D341Med (cell line): ENCODE results near the gene PAQR8.
A peak's percentile ranks its signal among the peaks of the same experiment; 100 is the strongest.
"Not testable (repeated sequence)": the region's sequence is repeated elsewhere in the genome, so short reads cannot be mapped to it uniquely, and the experiment has no call there.

Experiments used
- DNase-seq: peaks from one replicate; pipeline ENCODE4 v3.0.0; 2012; ENCODE audit warnings: low spot score

The PAQR8 gene

GRCh38 chr6:52411911-52412310 is 50.0 kb downstream of the PAQR8 start:
- DNase-seq = no peak

GRCh38 chr6:52415333-52415732 is 53.4 kb downstream of the PAQR8 start:
- DNase-seq = no peak

GRCh38 chr6:52415917-52416628 is 54.1 kb downstream of the PAQR8 start:
- no peak for DNase-seq

- peak; percentile 66 for DNase-seq
Measured at GRCh38 chr6:52416629-52417151, 54.7 kb downstream of the PAQR8 start.

- DNase-seq = no peak
Measured at GRCh38 chr6:52417675-52418111, 55.7 kb downstream of the PAQR8 start.

- DNase-seq = no peak
Measured at GRCh38 chr6:52418606-52419005, 56.7 kb downstream of the PAQR8 start.

- DNase-seq = peak; percentile 98
Measured at GRCh38 chr6:52419809-52420667, 58.1 kb downstream of the PAQR8 start, which contains the start of gene EFHC1. TSS of gene EFHC1 (plus strand) at chr6:52420342. CDS start at chr6:52420411, 69 bp downstream.

GRCh38 chr6:52420668-52421358 is 58.9 kb downstream of the PAQR8 start:
- peak; percentile 57 for DNase-seq

GRCh38 chr6:52422156-52422555 is 60.2 kb downstream of the PAQR8 start:
- no peak for DNase-seq

- DNase-seq = no peak
Measured at GRCh38 chr6:52423448-52423847, 61.5 kb downstream of the PAQR8 start.

- DNase-seq = no peak
Measured at GRCh38 chr6:52423971-52424381, 62.0 kb downstream of the PAQR8 start.

GRCh38 chr6:52424513-52424912 is 62.6 kb downstream of the PAQR8 start:
- no peak for DNase-seq

- DNase-seq = no peak
Measured at GRCh38 chr6:52426667-52427066, 64.7 kb downstream of the PAQR8 start.

GRCh38 chr6:52433294-52433693 is 71.3 kb downstream of the PAQR8 start:
- not testable (repeated sequence) for DNase-seq

GRCh38 chr6:52435345-52435744 is 73.4 kb downstream of the PAQR8 start:
- no peak for DNase-seq

- no peak for DNase-seq
Measured at GRCh38 chr6:52438926-52439325, 77.0 kb downstream of the PAQR8 start.

- no peak for DNase-seq
Measured at GRCh38 chr6:52454556-52454955, 92.6 kb downstream of the PAQR8 start.

- peak; percentile 41 for DNase-seq
Measured at GRCh38 chr6:52457096-52457495, 95.1 kb downstream of the PAQR8 start.
